Activated naive CD4-positive, alpha-beta T cell (primary cell): Measurements from ENCODE around the gene GJA9.

ENCODE experiments used
- DNase-seq, 4 experiments: peaks; one replicate each; lab custom pipeline; 2025; lab: John Stamatoyannopoulos, UW

GJA9 gene

DNA sequence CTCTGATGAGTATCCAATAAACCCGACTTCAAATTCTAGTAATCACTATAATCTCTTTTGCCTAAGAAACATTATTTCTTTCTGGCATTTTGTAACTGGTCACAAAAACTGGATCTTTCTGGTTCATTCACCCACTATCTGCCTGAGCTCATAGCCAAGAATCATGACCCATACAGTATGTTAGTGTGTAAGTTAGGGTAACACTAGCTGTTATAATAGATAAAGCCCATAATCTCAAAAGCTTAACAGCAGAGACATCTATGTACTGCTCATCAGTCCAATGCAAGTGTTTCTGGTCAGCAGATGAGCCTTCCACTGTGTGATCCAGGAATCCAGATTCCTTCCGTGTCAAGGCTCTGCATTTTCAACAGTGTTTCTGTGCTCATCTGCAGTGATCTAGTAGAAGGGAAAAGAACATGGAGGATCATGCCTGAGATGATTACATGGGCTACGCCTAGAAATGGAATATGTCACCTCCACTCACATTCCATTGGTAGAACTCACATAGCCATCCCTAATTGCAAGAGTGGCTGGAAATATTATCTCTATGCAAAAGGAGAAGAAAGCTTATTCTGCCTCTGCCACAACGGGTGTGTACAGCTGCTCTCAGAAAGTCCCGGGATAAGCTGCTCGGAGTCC, 49.5 kb downstream of the GJA9 start:
- no peak for DNase-seq

DNA sequence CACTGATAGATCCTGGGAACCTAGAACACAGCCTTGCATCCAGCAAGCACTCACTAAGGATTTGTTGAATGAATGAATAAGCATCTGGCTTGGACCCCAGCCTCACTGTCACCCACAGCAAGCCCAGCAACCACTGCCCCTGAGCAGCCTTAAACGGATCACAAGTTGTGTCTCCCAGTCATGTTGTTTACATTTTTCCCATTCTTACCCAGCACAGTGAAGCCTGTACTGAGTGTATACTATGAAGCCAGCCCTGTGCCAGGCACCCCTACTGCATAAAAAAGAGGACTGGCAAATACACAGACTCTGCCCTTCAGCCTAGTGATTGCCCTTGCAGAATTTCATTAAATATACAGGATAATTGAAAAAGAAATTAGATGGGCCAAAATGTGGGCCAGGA, 52.0 kb downstream of the GJA9 start:
- DNase-seq = no peak

DNA sequence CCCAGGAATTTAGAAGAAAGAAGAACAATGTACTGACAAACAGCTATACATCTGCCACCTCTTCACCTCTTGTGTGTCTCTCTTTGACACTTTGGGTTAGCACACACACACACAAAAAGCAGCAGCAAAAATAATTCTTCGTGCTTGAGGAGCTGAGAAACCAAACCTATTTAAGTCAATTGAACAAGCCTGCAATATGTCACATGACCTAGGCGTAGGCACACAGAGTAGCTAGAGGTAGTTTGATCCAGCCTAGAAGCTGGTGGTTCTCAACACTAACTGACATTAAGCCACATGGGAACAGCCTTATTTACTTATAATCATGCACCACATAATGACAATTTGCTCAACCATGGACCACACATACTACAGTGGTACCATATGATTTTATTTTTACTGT, 54.1 kb downstream of the GJA9 start:
- DNase-seq = no peak

DNA sequence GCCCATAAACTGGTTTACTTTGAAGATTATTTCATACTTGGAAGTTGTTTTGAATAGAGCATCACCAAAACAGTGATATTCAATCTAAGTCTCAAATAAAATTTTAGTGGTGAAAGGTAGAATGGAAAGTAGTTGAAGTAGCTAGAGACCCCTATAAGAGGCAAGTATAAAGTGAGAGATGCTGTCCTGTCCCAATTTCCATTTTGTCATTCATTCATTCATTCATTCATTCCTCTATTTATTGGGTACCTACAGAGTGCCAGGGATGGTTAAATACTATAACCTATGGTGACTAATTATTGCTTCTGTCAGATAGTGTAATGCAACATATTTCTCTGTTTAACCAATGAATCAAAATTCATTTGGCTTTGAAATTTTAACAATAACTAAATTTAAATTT, 54.5 kb downstream of the GJA9 start:
- DNase-seq = no peak

DNA sequence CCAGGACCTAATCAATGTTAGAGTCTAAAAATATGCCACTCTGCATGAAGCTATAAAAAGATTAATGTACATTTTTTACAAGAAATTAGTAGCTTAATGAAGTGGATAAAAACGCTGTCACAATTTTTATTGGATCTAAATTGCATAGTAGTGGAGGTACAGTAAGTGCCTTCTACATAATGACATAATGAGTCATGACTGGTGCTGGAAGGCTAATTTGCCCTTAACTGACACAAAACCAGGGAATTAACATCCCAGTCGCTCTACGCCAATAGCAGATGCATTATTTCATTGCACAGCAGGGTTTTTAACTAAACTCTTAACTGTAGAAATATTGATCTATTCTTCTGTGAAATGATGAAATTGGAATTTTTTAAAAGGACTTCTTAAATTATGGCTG, 55.1 kb downstream of the GJA9 start:
- DNase-seq = no peak
